RWPE1 (cell line): ENCODE data around the gene MBNL3.

Experiments
- CTCF ChIA-PET: fragments of 350-600 bp; sonication (Branson Sonifier 250); formaldehyde crosslinking; extraction: SDS; loops from one replicate; lab custom pipeline; 2021; lab: Yijun Ruan, JAX
- POLR2A ChIA-PET: fragments of 400-600 bp; formaldehyde crosslinking; extraction: SDS; loops from one replicate; lab custom pipeline; 2020; ENCODE audit warnings: antibody characterized with exemption; ENCODE audit not compliant: low non-redundant PET; lab: Yijun Ruan, JAX
- DNase-seq: peaks from one replicate; pipeline ENCODE4 v3.0.0; 2012; ENCODE audit warnings: low spot score
- H3K27ac ChIP-seq: fragments of 450-650 bp; 2 replicates; pipeline ENCODE4 v1.5.1; 2017
- CTCF ChIP-seq: fragments of 450-650 bp; conservative IDR thresholded peaks from 2 replicates; pipeline ENCODE4 v1.5.1; 2017; ENCODE audit warnings: low read depth, mild to moderate bottlenecking

Gene MBNL3

GRCh38 chrX:132414404-132414803 is 74.4 kb downstream of the MBNL3 start:
- ChIA-PET CTCF (no interaction called here), POLR2A (no interaction called here)
- no peak for DNase-seq
- TF ChIP-seq CTCF: no peak
- no peak overlapping the region for H3K27ac ChIP-seq

- no peak overlapping the region for H3K27ac ChIP-seq
- POLR2A ChIA-PET: no interaction called here
- TF ChIP-seq CTCF: no peak
- CTCF ChIA-PET: no interaction called here
- no peak for DNase-seq
These were observed 75.4 kb downstream of the MBNL3 start for GRCh38 chrX:132413459-132413858.

GRCh38 chrX:132412208-132412607 is 76.6 kb downstream of the MBNL3 start:
- POLR2A ChIA-PET: no interaction called here
- TF ChIP-seq CTCF: no peak
- CTCF ChIA-PET: no interaction called here
- DNase-seq: no peak
- no peak overlapping the region for H3K27ac ChIP-seq

- ChIA-PET CTCF (interaction anchor here (0.6 kb wide), 1 partner anchor 19 kb away, joined by 6 read pairs; no protein-coding TSS in a partner anchor), POLR2A (no interaction called here)
- DNase-seq: no peak
- no peak overlapping the region for H3K27ac ChIP-seq
- no peak for TF ChIP-seq CTCF
These were observed 77.4 kb downstream of the MBNL3 start for GRCh38 chrX:132411310-132411977.

GRCh38 chrX:132409780-132410556 is 78.9 kb downstream of the MBNL3 start:
- POLR2A ChIA-PET: no interaction called here
- no peak for DNase-seq
- CTCF ChIA-PET: no interaction called here
- TF ChIP-seq CTCF: no peak
- no peak overlapping the region for H3K27ac ChIP-seq

- no peak overlapping the region for H3K27ac ChIP-seq
- ChIA-PET CTCF (no interaction called here), POLR2A (no interaction called here)
- no peak for TF ChIP-seq CTCF
- no peak for DNase-seq
These were observed 81.1 kb downstream of the MBNL3 start for GRCh38 chrX:132407691-132408090.
